ENCODE measurements around the gene SLC10A3.

DNA sequence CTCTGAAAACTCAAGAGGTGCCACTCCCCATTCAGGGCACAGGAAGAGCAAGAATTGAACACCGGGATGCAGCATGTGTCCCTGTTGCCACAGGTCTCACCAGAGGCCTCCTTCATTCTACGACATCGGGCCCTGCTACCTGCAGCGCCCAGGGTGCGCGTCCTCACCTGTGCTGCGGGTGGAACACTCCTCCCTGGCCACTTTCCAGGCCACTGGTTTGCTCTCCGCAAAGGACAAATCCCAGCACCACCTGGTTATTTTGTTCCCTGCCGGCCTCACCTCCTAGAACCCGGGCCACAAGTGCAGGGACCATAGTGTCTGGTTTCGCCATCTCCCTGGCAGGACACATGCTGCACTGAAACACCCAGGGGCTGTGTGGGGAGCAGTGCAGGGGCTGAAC, 39.9 kb upstream of the SLC10A3 start:
- TF ChIP-seq CTCF (IDR thresholded peaks at IDR 0.05): no peak
- no peak for TF ChIP-seq POLR2A (IDR thresholded peaks at IDR 0.05)
